Uterus (tissue), 2 donors: ENCODE results near the gene STKLD1.

Experiments
- POLR2A ChIP-seq, 2 donors: fragments of 450-650 bp; IDR thresholded peaks; one replicate each; pipeline ENCODE4 v1.6.1; 2016; ENCODE audit warnings: antibody characterized with exemption in 2 of 2, mild to moderate bottlenecking in 1 of 2, moderate library complexity in 1 of 2
- TF ChIP-seq, protein P1 (sequence below), 4 experiments: fragments of 200-600 bp in 2 of 4; fragments of 450-650 bp in 2 of 4; sonication (generic) in 2 of 4; IDR thresholded peaks; one replicate each; pipeline ENCODE4 v1.5.1; 2016 to 2019; ENCODE audit warnings: antibody characterized with exemption in 4 of 4, mild to moderate bottlenecking in 2 of 4, moderate library complexity in 1 of 4

DNA sequence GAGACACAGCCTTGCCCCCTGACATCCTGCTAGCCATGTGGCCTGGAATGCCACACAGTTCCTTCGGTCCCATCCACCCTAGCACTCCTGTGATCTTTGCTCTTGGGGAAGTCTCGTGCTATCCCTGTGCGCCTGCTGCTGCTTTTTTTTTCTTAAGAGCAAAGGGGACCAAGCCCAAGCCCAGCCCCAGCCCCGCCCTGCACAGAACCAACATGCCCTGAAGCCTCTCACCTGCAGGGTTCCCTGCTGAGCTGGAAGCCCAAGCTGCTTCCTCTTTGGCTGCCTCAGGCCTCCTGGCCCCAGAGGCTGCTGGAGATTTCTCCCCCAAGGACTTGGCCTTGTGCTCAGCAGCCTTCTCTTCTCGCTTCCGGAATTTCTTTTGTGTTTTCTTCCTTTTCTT, 42.0 kb upstream of the STKLD1 start:
- TF ChIP-seq, protein P1, sequence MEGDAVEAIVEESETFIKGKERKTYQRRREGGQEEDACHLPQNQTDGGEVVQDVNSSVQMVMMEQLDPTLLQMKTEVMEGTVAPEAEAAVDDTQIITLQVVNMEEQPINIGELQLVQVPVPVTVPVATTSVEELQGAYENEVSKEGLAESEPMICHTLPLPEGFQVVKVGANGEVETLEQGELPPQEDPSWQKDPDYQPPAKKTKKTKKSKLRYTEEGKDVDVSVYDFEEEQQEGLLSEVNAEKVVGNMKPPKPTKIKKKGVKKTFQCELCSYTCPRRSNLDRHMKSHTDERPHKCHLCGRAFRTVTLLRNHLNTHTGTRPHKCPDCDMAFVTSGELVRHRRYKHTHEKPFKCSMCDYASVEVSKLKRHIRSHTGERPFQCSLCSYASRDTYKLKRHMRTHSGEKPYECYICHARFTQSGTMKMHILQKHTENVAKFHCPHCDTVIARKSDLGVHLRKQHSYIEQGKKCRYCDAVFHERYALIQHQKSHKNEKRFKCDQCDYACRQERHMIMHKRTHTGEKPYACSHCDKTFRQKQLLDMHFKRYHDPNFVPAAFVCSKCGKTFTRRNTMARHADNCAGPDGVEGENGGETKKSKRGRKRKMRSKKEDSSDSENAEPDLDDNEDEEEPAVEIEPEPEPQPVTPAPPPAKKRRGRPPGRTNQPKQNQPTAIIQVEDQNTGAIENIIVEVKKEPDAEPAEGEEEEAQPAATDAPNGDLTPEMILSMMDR (IDR thresholded peaks at IDR 0.05) = no peak
- TF ChIP-seq POLR2A (IDR thresholded peaks at IDR 0.05) = no peak
